NCI-H446 treated with DMSO at 0.1 percent for 48 hours (cell line): ENCODE results near the gene SIVA1.
"Not testable (repeated sequence)": the region's sequence is repeated elsewhere in the genome, so short reads cannot be mapped to it uniquely, and the experiment has no call there.

Source experiments
- DNase-seq: peaks from one replicate; lab custom pipeline; 2025; lab: John Stamatoyannopoulos, UW

SIVA1 gene

DNA sequence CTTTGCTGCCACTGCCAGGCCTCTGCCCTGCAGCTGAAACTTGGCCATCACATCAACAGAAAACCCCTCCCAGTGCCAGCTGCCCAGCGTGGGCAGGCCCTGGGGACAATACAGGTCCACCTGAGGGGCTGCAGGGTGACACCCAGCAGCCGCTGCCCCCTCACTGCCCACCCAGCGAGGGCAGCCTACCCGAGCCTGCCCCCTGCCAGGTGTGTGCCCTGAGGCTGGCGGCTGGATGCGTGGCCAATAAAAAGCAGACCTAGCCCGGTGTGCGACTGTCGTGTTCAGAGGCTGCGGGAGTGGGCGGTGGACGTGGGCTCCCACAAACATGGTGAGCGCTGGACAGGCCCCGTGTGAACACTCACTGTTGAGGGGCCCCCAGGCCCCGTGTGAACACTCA lies 33.6 kb upstream of the SIVA1 start:
- no peak for DNase-seq

DNA sequence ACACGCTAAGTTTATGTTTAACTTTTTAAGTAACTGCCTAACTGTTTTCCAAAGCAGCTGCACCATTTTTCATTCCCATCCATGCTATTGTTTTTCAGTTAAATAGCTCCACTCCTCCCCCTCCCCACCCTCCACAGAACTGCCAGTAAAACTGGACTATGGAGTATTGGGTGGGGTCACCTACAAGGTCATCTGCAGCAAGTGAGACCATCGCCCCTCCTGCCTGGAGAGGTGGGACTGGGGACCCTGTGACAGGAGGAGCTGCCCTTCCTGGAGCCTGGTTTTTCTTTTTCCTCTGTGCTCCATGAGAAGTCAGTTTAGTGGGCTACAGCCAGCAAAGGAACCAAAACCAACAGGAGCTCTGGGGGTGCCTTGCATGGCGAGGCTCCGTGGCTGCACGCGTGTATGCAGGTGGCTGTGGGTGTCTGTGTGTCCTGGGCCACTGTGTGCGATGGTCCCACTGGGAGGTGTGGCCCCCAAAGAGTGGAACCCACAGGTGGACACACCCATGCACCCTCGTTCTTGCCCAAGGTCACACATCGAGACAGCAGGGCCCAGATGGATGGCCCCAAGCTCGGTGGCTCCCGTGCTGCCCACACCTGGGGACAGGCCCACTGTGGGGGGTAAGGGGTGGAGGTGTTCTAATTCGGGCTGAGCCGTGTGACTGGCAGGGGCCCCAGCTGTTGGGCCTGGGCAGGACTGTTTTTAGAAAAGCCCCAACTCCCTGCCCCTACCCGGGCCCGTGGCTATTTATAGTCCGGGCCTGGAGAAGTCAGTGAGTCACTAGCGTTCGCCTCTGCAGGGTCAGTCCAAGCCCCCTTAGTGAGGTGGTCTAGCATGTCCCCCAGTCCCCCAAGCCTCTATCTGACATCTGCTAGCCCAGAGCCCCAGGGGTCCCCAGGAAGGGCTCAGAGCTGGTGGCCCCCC lies 31.2 kb upstream of the SIVA1 start:
- DNase-seq: no peak

DNA sequence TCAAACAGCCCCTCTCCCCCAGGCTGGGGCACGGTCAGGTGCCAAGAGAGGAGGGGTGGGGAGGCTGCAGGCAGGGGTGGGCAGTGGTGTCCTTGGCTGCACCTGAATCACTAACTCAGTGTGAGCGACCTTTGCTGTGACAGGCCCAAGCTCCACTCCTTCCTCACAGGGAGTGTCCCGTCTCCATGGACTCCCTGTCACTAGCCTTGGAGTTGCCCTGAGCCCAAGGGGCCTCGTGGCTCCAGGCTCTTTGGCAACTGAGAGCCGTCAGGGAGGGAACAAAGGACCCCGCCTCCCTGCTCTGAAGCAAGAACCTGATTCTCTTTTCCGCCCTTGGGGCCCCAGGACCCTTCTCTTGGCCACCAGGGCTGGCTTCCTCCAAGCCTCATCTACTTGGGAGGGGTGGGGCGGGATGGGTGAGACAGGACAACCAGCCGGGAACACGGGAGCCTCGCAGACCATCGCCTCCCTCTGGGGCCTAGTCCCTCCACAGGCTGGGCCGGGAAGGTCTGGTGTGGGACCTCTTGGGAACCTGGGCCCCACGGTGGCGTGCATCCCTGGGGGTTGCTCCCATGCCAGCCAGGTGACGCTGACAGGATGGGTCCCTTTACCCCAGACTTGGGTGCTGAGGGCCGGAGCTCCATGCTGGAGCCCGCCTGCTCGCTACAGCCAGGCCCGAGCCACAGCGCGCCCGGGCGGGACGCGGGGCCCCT lies 29.9 kb upstream of the SIVA1 start:
- DNase-seq: no peak

DNA sequence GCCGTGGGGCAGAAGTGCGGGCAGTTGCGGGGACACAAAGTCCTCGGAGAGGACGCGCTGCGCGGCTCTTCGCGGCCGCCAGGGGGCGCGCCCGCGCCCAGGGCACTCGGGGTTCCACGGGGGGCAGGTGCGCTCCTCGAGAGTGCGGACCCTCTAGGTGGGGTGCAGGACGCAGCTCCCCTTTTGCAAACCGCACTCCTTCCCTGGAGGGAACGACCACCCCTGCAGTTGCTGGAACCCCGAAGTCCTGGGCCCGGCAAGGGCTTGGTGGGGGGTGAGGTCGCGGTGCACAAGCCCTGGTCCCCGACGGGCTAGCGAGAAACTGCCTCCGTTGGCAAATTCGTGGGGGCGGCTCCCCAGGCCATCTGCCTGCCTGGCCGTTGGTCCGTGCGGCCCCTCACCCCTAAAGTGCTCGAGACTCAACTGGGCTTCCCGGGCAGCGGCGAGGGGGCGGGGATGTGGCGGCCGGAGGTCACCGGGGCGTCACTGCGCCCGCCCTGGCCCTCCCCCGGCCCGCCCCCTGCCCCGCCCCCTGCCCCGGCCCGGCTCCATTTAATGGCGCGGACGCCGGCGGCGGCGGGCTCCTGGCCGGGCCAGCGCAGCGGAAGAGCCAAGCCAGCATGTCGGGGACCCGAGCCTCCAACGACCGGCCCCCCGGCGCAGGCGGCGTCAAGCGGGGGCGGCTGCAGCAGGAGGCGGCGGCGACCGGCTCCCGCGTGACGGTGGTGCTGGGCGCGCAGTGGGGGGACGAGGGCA lies 29.1 kb upstream of the SIVA1 start, which contains the start of gene ADSS1:
Gene ADSS1 (plus strand): TSS at position 579 of the 756 bp plus-strand sequence. CDS start 42 bp downstream, at position 621.
- DNase-seq: no peak

DNA sequence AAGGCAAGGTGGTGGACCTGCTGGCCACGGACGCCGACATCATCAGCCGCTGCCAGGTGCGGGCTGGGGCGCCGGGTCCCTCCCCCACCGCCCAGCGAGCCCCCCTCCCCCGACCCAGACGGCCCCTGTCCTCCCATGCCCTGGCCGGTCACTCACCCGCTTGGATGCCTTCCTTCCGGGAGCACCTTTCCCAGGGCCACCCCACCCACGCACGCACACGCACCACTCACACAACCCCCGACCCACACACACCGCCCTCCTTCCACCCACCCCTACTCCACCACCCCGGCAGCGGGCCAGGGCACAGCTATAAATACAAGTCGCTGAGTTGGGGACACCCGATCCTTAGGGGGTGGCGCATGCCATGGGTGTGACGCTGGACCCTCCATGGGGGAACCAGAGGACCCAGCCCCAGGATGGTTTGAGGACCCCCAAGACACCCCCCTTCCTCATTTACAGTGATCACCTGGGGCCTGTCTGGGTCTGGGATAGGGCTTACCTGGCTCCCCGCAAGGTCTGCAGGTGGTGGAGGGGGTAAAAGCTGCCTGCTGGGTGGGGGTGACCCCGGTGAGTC lies 28.5 kb upstream of the SIVA1 start:
- DNase-seq: no peak

DNA sequence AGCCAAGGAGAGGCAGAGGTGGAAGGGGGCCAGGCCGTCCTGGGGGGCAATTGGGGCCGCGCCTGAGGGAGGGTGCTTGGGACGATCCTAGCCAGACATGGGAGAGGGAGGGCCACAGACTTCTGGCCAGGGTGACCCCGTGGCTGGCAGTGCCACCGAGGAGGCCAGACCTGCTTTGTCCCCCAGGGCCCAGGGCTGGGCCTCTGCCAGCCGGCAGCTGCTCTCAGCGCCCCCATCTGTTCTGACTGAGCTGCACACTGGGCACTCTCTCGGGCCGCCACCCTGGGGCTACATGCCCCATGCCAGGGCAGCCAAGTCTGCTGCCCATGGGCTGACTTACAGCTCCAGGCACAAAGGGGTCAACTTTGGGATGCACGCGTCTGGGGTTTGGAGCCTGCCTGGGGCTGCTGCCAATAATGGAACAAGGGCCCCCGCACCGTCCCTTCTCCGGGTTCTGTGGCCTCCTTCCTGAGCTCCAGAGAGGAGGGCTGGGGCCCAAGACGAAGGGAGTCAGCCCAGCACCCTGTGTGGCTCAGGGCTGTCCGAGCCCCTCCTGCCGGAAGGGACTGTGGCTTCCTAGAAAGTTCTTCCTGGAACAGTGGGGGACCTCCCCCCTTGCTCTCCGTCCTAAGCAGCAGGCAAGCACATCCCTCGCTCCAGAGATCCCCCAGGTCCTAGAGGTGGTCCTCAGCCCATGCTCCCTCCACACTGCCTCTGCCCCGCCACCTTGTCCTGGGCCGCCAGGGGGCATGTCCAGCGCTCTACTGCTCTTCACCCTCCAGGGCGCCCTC lies 27.8 kb upstream of the SIVA1 start:
- DNase-seq: no peak

DNA sequence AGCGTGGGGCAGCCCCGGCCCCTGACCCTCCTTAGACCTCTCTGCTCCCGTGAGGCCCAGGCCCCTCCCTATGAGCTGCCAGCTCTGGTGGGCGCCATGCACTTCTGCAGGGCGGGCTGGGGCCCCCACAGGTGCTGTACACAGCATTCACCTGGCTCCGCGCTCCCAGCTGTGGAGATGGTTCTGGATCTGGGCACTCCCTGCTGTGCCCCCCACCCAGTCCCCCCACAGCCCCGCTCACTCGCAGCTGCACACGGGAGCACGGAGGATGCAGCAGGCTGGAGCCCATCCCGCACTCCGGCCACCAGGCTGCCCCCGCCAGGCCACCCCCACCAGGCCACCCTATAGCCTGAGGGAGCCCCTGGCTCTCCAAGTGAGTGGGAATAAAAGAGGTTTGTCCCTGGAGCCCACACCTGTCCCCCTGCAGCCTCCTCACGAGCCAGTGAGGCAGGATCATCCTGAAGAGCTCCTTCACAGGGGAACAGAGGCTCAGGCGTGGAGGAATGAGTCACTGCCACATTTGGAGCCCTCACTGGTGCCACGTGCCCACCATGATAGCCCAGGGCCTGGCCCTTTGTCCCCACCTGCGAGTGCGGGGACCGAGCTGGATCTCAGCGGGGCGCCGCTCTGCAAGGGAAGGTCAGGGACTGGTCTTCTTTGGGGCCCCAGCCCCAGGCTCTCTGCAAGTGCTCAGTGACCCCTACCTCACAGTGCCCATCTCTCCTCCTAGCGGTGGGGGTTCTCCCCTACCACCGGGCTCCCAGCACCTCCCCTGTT lies 27.0 kb upstream of the SIVA1 start:
- no peak for DNase-seq

DNA sequence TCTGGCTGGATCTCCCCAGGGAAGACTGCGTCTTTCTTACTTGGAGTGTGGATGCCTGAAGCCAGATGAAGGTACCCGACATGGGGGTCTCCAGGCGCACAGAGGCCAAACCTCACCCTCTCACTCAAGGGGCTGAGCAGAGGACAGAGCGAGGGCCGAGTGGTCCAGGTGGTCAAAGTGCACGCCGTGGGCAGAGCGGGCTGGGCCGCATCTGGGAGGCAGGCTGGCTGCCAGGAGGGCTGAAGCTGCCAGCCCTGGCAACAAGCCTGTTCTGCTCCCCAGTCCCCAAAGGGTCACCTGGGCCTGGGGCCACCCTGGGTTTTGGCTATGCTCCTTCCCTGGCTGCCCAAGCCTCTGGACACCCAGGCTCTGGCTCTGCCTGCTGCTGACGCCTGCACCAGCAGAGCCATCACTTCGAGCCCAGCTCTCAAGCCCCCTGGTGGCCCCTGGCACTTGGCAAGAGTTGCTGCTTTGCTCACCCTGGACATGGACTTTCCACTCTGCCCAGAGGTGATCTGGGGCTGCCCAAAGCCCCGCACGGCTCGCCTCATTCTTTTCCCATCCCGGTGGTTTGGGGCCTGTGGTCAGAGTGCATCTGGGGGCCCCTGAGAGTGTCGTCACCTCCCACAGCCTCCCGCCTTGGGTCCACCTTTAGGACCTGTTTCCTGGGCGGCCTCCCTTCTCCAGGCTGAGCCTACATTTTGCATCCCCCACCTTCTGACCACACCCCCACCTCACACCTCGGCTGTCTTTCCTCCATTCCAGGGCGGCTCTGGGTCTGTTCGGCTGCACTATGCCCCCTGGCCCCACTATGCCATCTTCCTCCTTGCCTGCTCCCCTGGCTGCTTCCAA lies 26.1 kb upstream of the SIVA1 start:
- no peak for DNase-seq

DNA sequence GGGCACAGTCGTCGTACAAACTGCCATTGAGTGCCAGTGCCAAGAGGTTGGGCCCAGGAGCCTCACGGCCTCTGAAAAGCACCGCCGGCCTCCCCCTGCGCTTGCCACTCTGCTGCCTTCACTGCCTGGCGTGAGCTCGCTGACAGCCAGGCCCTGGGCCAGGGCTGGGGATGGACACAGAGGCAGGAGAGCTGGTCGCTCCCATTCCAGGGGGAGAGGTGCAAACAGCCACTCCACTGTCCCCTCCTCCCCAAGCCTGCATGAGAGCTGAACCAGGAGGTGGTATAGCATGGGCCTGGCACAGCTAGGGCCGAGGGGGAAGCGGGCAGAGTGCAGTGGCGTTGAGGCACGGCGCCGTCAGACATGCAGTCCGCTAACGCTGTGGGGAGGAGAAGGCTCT lies 24.3 kb upstream of the SIVA1 start:
- DNase-seq: no peak

DNA sequence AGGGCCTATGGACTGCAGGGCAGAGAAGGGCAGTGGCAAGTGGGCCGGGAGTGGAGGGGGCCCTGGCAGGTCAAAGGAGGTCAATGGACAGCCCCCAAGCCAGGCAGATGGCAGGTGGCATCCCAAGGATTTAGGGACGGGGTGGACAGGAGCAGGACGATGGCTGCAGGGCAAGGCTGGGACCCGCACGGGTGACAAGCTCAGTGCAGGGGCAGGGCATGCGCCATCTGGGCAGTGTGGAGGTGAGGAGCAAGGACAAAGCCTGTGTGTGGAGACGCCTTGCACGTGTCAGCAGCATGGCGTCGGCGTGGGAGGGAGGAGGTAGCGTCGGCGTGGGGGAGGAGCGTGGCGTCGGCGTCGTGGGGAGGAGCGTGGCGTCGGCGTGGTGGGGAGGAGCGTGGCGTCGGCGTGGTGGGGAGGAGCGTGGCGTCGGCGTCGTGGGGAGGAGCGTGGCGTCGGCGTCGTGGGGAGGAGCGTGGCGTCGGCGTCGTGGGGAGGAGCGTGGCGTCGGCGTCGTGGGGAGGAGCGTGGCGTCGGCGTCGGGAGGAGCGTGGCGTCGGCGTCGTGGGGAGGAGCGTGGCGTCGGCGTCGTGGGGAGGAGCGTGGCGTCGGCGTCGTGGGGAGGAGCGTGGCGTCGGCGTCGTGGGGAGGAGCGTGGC lies 23.6 kb upstream of the SIVA1 start:
- DNase-seq: not testable (repeated sequence)

DNA sequence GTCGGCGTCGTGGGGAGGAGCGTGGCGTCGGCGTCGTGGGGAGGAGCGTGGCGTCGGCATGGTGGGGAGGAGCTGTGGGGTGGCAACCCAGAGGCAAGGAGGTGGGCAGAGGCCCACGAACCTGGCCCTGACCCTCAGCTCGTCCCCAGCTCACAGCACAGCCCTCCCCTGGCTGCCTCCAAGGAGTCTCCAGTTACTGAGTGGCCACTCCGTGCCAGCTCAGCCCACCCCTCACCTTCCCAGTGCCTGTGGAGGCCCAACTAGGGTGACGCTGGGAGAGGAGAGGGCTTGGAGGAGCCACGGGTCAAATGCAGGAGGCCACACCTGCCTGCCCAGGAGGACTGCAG lies 23.1 kb upstream of the SIVA1 start:
- no peak for DNase-seq

DNA sequence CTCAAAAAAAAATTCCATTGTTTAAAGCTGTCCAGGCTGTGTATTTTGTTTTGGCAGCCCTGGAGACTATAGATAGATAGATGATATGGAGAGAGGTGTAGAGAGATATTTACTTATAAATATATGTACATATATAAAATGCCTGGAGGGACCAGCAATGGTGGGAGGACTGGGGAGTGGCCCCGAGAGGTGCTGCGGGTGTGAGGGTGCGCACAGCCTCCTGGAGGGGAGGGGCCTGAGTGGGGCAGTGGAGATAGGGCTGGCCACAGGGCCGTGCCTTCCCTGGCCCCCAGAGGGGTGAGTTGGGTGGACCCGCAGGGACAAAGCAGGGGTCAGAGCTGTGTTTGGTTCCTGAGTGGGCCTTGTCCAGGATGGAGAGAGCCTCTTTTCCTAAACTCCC lies 22.5 kb upstream of the SIVA1 start:
- no peak for DNase-seq

DNA sequence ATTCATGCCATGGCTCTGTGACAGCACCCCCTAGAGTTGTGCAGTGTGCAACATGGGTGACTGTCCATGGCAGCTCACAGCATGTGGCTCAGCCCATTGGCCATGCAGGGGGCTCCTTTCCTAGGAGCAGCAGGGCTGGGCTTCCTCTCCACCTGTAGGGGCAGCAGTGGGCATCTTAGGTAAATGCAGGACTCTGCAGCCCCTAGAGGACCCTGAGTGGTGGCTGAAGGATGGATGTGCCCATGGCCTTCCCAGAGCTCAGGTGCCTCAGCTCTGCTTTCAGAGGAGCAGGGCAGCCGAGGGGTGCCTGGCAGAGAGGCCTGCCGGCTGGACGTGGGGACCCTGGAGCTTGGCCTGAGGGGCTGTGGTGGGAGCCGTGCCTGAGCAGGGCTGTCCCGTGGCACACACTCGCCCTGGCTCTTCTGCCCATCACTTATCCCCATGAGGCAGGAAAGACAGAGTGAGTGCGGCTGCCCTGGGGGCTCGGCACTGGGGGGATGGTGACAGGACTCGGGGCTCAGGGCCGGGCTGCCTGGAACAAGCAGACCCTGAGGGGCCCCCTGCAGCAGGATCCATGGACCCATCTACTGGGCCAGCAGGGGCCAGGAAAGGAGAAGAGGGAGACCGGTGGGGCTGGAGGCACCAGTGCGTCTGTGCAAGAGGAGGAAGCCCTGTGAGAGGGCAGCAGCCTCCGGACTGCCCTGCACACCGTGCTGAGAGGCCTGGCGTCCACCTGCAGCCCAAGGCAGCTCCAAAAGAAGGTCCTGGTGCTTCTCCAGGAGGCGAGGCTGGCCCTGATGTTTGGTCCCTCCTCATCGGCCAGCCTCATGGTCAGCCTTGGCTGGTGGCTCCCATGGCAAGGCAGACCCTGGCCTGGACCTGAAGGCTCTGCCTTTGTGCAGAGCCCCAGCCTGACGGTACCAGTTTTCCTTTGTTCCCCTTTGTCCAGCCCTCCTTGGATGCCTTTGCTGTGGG lies 21.3 kb upstream of the SIVA1 start:
- DNase-seq: no peak

DNA sequence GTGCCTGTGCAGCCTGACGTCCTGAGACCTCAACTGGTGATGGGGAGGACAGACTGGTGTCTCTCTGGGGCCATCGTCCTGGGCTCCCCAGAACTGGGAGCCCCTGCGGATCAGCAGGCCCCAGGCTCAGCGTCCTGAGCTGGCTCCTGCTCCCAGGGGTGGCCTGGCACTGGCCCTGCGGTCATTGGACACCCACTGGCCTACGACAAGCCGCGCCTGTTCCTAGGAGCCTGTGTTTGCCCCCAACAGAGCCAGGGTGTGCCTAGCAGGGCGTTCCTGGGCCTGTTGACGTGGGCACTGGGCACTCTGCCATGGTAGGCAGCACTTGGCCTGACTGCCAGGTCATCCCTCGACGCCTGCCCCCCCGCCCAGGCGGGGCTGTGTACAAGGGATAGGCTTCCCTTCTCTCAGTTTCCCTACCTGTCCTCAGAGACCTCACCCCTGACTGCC lies 20.6 kb upstream of the SIVA1 start:
- no peak for DNase-seq

DNA sequence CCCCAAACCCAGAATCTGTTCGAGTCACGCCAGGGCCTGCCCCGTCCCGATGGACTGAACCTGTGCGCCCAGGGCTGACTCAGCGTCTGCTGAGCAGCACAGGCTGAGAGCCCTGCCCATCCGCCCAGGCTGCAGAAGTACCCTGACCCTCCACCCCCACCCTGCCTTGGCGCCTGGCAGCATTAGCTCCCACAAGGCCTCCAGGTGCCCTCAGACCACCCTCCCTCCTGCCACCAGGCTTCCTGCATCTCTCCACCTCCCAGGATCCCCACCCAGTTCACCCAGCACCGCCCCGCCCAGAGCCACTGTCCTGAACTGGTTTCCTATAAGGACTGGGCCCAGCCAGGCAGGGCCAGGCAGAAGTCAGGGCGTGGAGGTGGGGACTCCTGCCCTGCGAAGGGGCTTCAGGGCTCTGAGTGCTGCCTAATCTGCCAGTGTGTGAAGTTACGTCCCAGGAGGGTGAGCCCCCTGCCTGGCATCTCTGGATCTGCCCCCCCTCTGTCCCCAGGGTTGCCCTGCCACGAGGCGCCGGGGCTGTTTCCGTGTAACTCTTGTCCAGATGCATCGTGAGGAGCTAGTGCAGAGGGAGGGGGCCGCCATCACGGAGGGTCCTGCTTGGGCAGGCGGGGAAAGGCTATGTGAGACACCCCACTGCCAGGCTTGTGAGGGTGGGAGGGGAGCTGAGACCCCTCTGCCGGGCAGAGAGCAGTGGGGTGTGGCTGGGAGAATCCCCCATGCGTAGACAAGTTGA lies 19.8 kb upstream of the SIVA1 start:
- no peak for DNase-seq

DNA sequence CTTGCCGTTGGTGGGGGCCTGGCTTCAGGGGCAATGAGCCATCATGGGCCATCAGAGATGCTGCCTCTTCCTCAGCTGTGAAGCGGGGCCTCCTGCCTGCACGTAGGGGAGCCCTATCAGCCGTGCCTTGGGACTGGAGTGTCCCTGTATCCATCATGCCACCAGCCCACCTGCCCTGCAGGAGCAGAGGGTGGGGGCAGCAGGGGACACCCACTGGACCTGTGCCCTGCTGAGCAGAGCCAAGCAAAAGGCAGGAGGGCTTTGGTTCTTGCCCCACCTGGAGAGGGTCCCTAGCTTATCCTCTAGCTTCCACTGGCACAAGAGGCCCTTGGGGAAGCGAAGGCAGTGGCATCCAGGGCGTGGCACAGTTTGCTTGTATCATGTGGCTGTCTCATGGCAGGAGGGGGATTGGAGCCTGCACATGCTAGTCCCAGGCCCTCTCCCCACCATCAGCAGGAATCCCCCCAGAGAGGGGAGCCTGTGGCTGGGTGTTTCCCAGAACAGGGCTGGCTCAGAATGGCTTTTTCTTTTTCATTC lies 18.8 kb upstream of the SIVA1 start:
- DNase-seq: no peak

DNA sequence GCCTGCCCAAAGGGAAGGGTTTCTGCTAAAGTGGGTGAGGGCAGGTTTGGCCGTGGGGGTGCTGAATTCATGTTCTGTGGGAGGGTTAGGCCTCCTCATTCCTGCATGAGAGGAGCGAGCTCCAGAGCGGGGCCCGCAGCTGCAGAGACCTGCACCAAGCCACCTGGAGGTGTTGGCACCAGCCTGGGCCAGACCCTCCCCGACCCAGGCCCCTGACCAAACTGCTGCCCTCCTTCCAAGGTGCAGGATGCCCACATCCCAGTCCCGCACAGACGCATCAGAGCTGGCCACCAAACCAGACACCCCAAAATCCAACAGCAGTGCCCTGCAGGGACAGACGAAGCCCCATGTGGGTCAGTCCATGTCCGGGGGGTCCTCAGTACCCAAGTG lies 18.4 kb upstream of the SIVA1 start:
- DNase-seq: no peak
